ENCODE measurements around the gene CDK5RAP1. TPM values are rescaled to one million over a fixed set of nuclear protein-coding genes. Genes with fewer than 3 reads are reported as not detected.

The CDK5RAP1 gene
- total RNA-seq, 2 experiments from 2014 or later = 32.1 to 49.4 TPM

- Histone ChIP-seq H3K9me3 (ENCODE audit: low read length) (no peaks in the 10 kb centered on the region), H3K9me2 (ENCODE audit: insufficient read depth, low read length) (no peaks in the 10 kb centered on the region), H3K79me2 (ENCODE audit: insufficient read depth, low read depth, low read length) (no peaks in the 10 kb centered on the region), H3K4me2 (ENCODE audit: low read length) (no peak overlapping the region), H3K36me3 (ENCODE audit: insufficient read depth, low read length) (no peaks in the 10 kb centered on the region), H2AFZ (ENCODE audit: low read length) (no peak overlapping the region), H3K27ac (ENCODE audit: low read depth, low read length, poor library complexity, severe bottlenecking) (no peak overlapping the region), H3K4me1 (ENCODE audit: insufficient read depth, low read length, poor library complexity, severe bottlenecking) (no peaks in the 10 kb centered on the region), H4K20me1 (ENCODE audit: insufficient read depth, low read length) (peaks cover 4% of the 10 kb centered on the region; the same call in 1 of the 2 replicates), H3K4me3 (ENCODE audit: low read depth, low read length, poor library complexity, severe bottlenecking) (no peak overlapping the region)
- CTCF ChIA-PET (ENCODE audit: unreplicated experiment) = no interaction called here
- no peak for DNase-seq (ENCODE audit: low spot score)
- intact Hi-C loops (cut with micrococcal nuclease; ENCODE audit: unreplicated experiment) = no loop called here
- POLR2A ChIA-PET = no interaction called here
- BruUV-seq (replicated peaks) = no TSS peak
- no peak for TF ChIP-seq EZH2phosphoT487 (IDR thresholded peaks at IDR 0.05; ENCODE audit: borderline replicate concordance, low read depth, low read length)
- TF ChIP-seq, protein P1, sequence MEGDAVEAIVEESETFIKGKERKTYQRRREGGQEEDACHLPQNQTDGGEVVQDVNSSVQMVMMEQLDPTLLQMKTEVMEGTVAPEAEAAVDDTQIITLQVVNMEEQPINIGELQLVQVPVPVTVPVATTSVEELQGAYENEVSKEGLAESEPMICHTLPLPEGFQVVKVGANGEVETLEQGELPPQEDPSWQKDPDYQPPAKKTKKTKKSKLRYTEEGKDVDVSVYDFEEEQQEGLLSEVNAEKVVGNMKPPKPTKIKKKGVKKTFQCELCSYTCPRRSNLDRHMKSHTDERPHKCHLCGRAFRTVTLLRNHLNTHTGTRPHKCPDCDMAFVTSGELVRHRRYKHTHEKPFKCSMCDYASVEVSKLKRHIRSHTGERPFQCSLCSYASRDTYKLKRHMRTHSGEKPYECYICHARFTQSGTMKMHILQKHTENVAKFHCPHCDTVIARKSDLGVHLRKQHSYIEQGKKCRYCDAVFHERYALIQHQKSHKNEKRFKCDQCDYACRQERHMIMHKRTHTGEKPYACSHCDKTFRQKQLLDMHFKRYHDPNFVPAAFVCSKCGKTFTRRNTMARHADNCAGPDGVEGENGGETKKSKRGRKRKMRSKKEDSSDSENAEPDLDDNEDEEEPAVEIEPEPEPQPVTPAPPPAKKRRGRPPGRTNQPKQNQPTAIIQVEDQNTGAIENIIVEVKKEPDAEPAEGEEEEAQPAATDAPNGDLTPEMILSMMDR (conservative IDR thresholded peaks at IDR 0.05; ENCODE audit: low read length) = no peak
Observed at GRCh38 chr20:33322456-33322855, 78.9 kb downstream of the CDK5RAP1 start.

DNA sequence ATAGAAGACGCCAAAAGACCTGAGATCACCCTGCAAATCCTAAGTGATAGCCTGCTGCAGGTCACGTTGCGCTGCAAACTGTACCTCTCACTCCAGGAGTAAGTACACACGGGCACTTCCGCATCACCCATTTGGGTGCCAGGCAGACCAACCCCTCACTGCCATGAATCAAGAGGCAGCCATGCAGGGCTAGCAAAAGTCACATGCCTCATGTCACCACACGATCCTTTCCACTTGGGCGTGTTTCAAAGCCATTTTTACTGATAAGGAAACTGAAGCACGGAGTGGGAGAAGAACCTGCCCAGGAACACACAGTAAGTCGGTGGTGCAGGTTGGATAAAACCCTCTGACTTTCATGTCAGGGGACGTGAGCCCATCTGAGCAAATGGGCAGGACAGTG is 81.3 kb downstream of the CDK5RAP1 start:
- H3K9me3 ChIP-seq (ENCODE audit: low read length) = no peaks in the 10 kb centered on the region
- H4K20me1 ChIP-seq (ENCODE audit: insufficient read depth, low read length) = peaks cover 4% of the 10 kb centered on the region; the same call in 1 of the 2 replicates
- no TSS peak for BruUV-seq (replicated peaks)
- no peaks in the 10 kb centered on the region for H3K4me1 ChIP-seq (ENCODE audit: insufficient read depth, low read length, poor library complexity, severe bottlenecking)
- no peaks in the 10 kb centered on the region for H3K79me2 ChIP-seq (ENCODE audit: insufficient read depth, low read depth, low read length)
- TF ChIP-seq, protein P1 (conservative IDR thresholded peaks at IDR 0.05; ENCODE audit: low read length) = no peak
- TF ChIP-seq EZH2phosphoT487 (IDR thresholded peaks at IDR 0.05; ENCODE audit: borderline replicate concordance, low read depth, low read length) = no peak
- no peak overlapping the region for H2AFZ ChIP-seq (ENCODE audit: low read length)
- CTCF ChIA-PET (ENCODE audit: unreplicated experiment) = no interaction called here
- POLR2A ChIA-PET = no interaction called here
- intact Hi-C loops (cut with micrococcal nuclease; ENCODE audit: unreplicated experiment) = no loop called here
- H3K9me2 ChIP-seq (ENCODE audit: insufficient read depth, low read length) = no peaks in the 10 kb centered on the region
- H3K4me3 ChIP-seq (ENCODE audit: low read depth, low read length, poor library complexity, severe bottlenecking) = no peak overlapping the region
- H3K4me2 ChIP-seq (ENCODE audit: low read length) = no peak overlapping the region
- H3K27ac ChIP-seq (ENCODE audit: low read depth, low read length, poor library complexity, severe bottlenecking) = no peak overlapping the region
- no peak for DNase-seq (ENCODE audit: low spot score)
- no peaks in the 10 kb centered on the region for H3K36me3 ChIP-seq (ENCODE audit: insufficient read depth, low read length)

DNA sequence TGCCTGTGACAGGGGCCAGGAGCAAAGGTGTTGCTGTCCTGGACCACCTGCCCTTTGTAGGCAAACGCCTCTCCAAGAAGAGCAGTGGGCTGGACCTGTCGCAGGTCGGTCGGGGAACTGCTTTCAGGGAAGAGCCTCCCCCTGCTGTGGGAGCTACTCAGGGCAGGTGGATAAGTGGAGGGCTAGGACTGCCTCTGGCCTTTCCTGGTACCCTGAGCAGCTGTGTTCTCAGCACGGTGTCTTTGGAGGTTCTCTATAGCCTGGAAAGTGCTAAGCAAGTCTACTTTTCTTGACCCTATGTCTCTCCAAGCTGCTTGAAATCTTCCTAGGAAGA is 83.3 kb downstream of the CDK5RAP1 start:
- no TSS peak for BruUV-seq (replicated peaks)
- H3K9me3 ChIP-seq (ENCODE audit: low read length) = no peaks in the 10 kb centered on the region
- CTCF ChIA-PET (ENCODE audit: unreplicated experiment) = no interaction called here
- no peak overlapping the region for H2AFZ ChIP-seq (ENCODE audit: low read length)
- DNase-seq (ENCODE audit: low spot score) = no peak
- no peaks in the 10 kb centered on the region for H3K9me2 ChIP-seq (ENCODE audit: insufficient read depth, low read length)
- no peak overlapping the region for H3K27ac ChIP-seq (ENCODE audit: low read depth, low read length, poor library complexity, severe bottlenecking)
- H3K4me2 ChIP-seq (ENCODE audit: low read length) = no peak overlapping the region
- no peaks in the 10 kb centered on the region for H4K20me1 ChIP-seq (ENCODE audit: insufficient read depth, low read length)
- H3K4me1 ChIP-seq (ENCODE audit: insufficient read depth, low read length, poor library complexity, severe bottlenecking) = no peaks in the 10 kb centered on the region
- H3K79me2 ChIP-seq (ENCODE audit: insufficient read depth, low read depth, low read length) = no peaks in the 10 kb centered on the region
- no peak for TF ChIP-seq EZH2phosphoT487 (IDR thresholded peaks at IDR 0.05; ENCODE audit: borderline replicate concordance, low read depth, low read length)
- TF ChIP-seq, protein P1 (conservative IDR thresholded peaks at IDR 0.05; ENCODE audit: low read length) = no peak
- intact Hi-C loops (cut with micrococcal nuclease; ENCODE audit: unreplicated experiment) = no loop called here
- H3K4me3 ChIP-seq (ENCODE audit: low read depth, low read length, poor library complexity, severe bottlenecking) = no peak overlapping the region
- POLR2A ChIA-PET = no interaction called here
- no peaks in the 10 kb centered on the region for H3K36me3 ChIP-seq (ENCODE audit: insufficient read depth, low read length)
